Measurements from ENCODE around the gene ZNF439. TPM values are rescaled to one million over a fixed set of nuclear protein-coding genes. Genes with fewer than 3 reads are reported as not detected.

Gene ZNF439
- total and polyA plus RNA-seq, 2 of the 8 experiments (the other 6 are each of a cell fraction or from before 2014, with no cell fraction given) = 0.09 TPM; not detected in 1

GRCh38 chr19:11872624-11873023 is 24.1 kb downstream of the ZNF439 start (continued):
- TF ChIP-seq SUZ12 (IDR thresholded peaks at IDR 0.05; ENCODE audit: low read length) = no peak

All from H1 (cell line).